ENCODE measurements around the gene CBX5.

- TF ChIP-seq, protein P1, sequence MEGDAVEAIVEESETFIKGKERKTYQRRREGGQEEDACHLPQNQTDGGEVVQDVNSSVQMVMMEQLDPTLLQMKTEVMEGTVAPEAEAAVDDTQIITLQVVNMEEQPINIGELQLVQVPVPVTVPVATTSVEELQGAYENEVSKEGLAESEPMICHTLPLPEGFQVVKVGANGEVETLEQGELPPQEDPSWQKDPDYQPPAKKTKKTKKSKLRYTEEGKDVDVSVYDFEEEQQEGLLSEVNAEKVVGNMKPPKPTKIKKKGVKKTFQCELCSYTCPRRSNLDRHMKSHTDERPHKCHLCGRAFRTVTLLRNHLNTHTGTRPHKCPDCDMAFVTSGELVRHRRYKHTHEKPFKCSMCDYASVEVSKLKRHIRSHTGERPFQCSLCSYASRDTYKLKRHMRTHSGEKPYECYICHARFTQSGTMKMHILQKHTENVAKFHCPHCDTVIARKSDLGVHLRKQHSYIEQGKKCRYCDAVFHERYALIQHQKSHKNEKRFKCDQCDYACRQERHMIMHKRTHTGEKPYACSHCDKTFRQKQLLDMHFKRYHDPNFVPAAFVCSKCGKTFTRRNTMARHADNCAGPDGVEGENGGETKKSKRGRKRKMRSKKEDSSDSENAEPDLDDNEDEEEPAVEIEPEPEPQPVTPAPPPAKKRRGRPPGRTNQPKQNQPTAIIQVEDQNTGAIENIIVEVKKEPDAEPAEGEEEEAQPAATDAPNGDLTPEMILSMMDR (IDR thresholded peaks at IDR 0.05), result peak; percentile 32 to 71 (median 65)
- no peak for TF ChIP-seq POLR2A (IDR thresholded peaks at IDR 0.05)
These were observed 28.1 kb downstream of the CBX5 start for GRCh38 chr12:54251667-54252284.

All from body of pancreas (tissue), 4 donors.